HAP-1 (cell line): ENCODE results near the gene SERPINB5.
"Not testable (repeated sequence)": the region's sequence is repeated elsewhere in the genome, so short reads cannot be mapped to it uniquely, and the experiment has no call there.

Experiments
- DNase-seq, 2 experiments: peaks; one replicate each; pipeline ENCODE4 v3.0.0-alpha.2; 2016 to 2020; ENCODE audit warnings: low spot score in 2 of 2
- H3K27me3 ChIP-seq: fragments of 250-450 bp; sonication (Bioruptor Pico); 2 replicates; pipeline ENCODE4 v1.5.1; 2020; ENCODE audit warnings: low read depth, mild to moderate bottlenecking, moderate library complexity
- H3K36me3 ChIP-seq: fragments of 250-450 bp; sonication (Bioruptor Pico); replicated peaks from 2 replicates; pipeline ENCODE4 v1.5.1; 2020; ENCODE audit warnings: mild to moderate bottlenecking
- H3K4me1 ChIP-seq: fragments of 250-450 bp; sonication (Bioruptor Pico); 2 replicates; pipeline ENCODE4 v1.5.1; 2020; ENCODE audit warnings: mild to moderate bottlenecking
- H3K4me3 ChIP-seq: fragments of 250-450 bp; sonication (Bioruptor Pico); 2 replicates; pipeline ENCODE4 v1.5.1; 2020; ENCODE audit warnings: mild to moderate bottlenecking, moderate library complexity
- H3K9me3 ChIP-seq: fragments of 250-450 bp; sonication (Bioruptor Pico); 2 replicates; pipeline ENCODE4 v1.5.1; 2020; ENCODE audit warnings: mild to moderate bottlenecking, moderate library complexity
- in situ Hi-C: fragments of 300-500 bp; cut with MboI; formaldehyde crosslinking; loops from 3 replicates; pipeline ENCODE4 v1.14.3; 2020; ENCODE audit warnings: low sequenced_read_pairs, inconsistent platforms, mixed read lengths

SERPINB5 gene

DNA sequence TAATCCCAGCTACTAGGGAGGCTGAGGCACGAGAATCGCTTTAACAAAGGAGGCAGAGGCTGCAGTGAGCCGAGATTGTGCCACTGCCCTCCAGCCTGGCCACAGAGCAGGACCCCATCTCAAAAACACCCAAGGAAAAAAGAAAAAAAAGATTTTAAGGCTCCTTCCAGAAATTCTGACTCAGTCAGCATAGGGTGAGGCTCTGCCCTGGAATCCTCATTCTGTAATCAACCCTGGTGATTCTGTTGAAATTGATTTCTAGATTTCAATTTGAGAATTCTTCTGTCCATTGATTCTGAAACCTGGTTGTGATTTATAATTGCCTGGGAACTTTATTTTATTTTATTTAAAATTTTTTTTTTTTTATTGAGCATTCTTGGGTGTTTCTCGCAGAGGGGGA is 27.3 kb upstream of the SERPINB5 start:
- Histone ChIP-seq H3K36me3 (no peaks in the 10 kb centered on the region), H3K9me3 (no peaks in the 10 kb centered on the region), H3K4me1 (no peaks in the 10 kb centered on the region), H3K4me3 (no peak overlapping the region), H3K27me3 (no peaks in the 10 kb centered on the region)
- no peak for DNase-seq
- in situ Hi-C loops, result no loop called here

DNA sequence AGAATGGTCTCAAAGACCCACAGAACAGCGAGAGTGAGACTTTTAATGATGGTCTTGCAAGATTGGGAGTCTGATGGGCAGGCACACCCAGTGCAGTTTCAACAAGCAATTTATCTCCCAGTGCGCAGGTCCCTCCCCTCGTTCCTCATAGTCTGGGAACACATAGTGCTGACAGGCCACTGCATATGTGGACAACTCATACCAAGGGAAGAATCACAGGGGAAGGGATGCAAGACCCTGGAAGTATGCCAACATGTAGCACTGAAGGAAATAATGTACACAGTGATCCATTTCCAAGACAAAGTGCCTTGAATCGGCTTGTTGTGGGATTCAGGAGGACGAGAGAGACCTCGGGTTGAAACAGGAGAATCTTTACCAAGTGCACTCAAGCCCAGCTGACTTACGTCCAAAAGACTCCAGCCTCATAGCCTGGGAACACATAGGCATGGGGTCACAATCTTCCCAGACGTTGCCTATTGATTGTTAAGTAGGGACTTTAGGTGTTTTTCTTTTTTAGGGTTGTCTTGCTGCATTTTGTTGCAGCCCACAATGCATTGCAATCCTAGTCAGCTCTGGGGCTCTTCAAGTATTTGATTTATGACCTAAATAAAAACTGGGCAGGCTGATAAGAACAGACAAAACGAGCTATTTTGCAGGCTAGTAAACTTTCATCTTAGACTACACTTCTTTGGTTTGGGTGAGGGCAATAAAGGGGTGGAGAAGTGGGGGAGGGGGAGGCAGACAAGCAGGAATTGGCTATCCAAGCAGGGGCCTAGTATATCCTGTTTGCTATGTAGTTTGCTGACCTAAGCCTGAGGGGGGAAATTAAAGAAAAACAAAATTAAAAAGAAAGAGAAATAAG is 24.7 kb upstream of the SERPINB5 start:
- Histone ChIP-seq H3K9me3 (no peaks in the 10 kb centered on the region), H3K27me3 (no peaks in the 10 kb centered on the region), H3K4me1 (no peaks in the 10 kb centered on the region), H3K4me3 (no peak overlapping the region), H3K36me3 (no peaks in the 10 kb centered on the region)
- no peak for DNase-seq
- in situ Hi-C loops, result no loop called here

DNA sequence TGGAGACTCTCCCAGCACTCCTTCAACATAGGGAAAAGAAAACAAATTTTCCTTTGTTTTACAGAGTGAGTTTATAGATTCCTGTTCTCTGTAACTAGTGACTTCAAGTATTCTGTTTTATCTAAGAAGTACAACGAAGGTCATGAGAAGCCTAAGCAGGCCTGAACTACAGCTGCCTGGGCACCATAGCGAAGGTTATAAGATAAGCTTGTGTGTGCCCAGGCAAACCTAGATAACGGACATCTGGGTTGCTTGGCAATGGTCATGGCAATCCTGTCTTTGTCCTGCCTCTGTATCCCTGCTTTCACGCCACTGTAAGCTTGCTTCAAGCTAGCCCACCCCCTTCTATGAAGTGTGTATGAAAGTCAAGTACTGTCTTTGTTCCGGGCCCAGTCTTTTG is 24.0 kb upstream of the SERPINB5 start:
- H3K9me3 ChIP-seq, H3K4me3 ChIP-seq, H3K27me3 ChIP-seq, DNase-seq, H3K4me1 ChIP-seq, H3K36me3 ChIP-seq, in situ Hi-C loops: not testable (repeated sequence)

DNA sequence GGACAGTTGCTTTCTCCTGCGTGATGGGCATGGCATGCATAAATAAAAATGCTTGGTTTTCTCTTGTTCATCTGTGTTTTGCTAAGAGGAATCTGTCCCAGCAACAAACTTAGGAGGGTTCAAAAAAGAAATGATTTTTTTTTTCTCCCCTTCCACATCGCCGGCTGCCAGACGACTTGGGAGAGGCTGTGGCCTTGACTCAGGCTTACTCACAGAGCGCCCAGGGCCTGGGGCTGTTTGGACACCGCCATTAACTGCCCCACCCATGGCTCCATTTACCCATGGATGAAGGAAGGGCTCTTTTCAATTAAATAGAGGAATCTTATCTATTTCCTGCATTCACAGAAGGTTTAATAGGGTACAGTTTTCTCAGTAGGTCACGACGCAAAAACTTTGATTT is 22.3 kb upstream of the SERPINB5 start:
- no peaks in the 10 kb centered on the region for H3K36me3 ChIP-seq
- no peaks in the 10 kb centered on the region for H3K27me3 ChIP-seq
- DNase-seq, result no peak
- H3K9me3 ChIP-seq, result no peaks in the 10 kb centered on the region
- H3K4me1 ChIP-seq, result no peaks in the 10 kb centered on the region
- H3K4me3 ChIP-seq, result no peak overlapping the region
- in situ Hi-C loops, result no loop called here

DNA sequence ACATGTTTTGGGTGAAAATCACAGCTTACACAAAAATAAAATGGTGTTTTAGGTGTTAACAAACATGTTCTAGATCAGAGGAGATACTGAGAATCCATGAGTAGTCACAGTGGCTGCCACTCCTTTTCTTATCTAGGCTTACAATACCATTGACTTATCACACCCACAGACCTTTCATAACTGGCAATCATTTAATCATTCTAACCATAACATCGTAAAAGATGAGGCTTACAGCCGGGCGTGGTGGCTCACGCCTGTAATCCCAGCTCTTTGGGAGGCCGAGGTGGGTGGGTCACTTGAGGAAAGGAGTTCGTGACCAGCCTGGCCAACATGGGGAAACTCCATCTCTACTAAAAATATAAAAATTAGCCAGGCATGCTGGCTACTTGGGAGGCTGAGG is 18.8 kb upstream of the SERPINB5 start:
- Histone ChIP-seq H3K27me3 (0 out of 2 replicates have a peak, but pooled peaks cover 3% of the 10 kb centered on the region), H3K9me3 (no peaks in the 10 kb centered on the region), H3K36me3 (no peaks in the 10 kb centered on the region), H3K4me3 (no peak overlapping the region), H3K4me1 (no peaks in the 10 kb centered on the region)
- DNase-seq, result no peak
- in situ Hi-C loops, result no loop called here

DNA sequence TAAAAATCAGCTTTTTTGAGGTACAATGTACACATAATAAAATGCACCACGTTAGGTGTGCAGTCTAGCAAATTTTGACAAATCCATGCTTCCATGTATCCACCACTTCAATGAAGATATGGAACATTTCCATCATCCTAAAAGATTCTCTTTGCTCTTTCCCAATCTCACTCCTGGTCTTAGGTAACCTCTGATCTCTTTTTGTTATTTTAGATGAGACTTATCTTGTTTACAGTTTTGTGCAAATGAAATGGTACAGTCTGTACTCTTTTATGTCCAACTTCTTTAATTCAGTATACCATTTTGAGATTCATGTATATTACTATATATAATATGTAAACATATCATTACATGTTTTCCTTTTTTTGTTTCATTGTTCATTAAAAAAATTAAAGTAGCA is 16.3 kb upstream of the SERPINB5 start:
- in situ Hi-C loops, result no loop called here
- Histone ChIP-seq H3K36me3 (no peaks in the 10 kb centered on the region), H3K27me3 (peaks cover 10% of the 10 kb centered on the region; the same call in 1 of the 2 replicates), H3K4me3 (no peak overlapping the region), H3K4me1 (no peaks in the 10 kb centered on the region), H3K9me3 (no peaks in the 10 kb centered on the region)
- DNase-seq, result no peak

DNA sequence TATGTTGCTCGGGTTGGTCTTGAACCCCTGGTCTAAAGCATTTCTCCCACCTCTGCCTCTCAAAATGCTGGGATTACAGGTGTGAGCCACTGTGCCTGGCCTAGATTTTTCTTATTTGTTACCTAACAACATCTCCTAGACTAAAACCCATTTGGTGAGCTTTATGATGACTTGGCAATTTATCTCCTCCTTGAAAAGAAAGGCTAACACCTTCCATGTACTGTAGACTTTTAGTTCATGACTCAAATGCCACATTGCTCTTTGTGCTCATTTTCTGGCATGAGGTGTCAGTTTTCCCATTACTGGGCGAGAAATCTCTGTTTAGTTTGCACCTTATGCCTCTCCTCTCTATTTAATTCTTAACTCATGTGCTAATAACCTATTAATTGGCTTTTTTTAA is 12.3 kb upstream of the SERPINB5 start:
- no peaks in the 10 kb centered on the region for H3K4me1 ChIP-seq

DNA sequence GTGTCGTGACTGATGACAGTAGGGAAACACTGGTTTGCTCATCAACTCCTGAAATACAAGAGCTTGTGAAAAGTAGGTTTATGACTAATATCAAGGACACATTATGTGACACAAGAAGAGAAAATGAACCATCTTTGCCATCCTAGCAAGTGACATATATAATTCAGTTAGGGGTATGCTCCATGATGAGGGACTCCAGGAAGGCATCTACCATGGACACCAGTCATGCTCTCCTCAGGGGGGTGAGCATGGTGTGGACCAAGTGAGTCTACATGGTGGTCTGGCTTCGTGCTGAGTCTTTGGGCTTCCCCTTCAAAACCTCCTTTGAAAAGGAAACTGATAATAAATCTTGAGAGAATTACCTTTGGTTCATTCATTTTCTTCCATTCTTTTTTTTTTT is 11.7 kb upstream of the SERPINB5 start:
- in situ Hi-C loops, result no loop called here
- H3K4me3 ChIP-seq, result no peak overlapping the region
- no peak for DNase-seq
- no peaks in the 10 kb centered on the region for H3K4me1 ChIP-seq
- no peaks in the 10 kb centered on the region for H3K9me3 ChIP-seq
- H3K27me3 ChIP-seq, result peaks cover 10% of the 10 kb centered on the region; the same call in 1 of the 2 replicates
- H3K36me3 ChIP-seq, result no peaks in the 10 kb centered on the region

More for the DNA sequence above, 12.3 kb upstream of the SERPINB5 start:
- in situ Hi-C loops, result no loop called here
- Histone ChIP-seq H3K27me3 (peaks cover 10% of the 10 kb centered on the region; the same call in 1 of the 2 replicates), H3K9me3 (no peaks in the 10 kb centered on the region), H3K4me3 (no peak overlapping the region), H3K36me3 (no peaks in the 10 kb centered on the region)
- no peak for DNase-seq

DNA sequence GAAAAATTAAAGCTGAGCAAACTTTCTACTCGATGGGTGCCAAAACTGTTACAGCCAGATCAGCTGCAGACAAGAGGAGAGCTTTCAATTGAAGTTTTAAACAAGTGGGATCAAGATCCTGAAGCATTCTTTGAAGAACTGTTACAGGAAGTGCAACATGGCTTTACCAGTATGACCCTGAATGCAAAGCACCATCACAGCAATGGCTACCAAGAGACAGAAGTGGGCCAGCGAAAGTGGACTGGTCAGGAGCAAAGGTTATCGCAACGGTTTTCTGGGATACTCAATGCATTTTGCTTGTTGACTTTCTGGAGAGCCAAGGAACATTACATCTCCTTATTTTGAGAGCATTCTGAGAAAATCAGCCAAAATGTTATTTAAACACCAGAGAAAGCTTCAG is 9.1 kb upstream of the SERPINB5 start:
- in situ Hi-C loops, result no loop called here

DNA sequence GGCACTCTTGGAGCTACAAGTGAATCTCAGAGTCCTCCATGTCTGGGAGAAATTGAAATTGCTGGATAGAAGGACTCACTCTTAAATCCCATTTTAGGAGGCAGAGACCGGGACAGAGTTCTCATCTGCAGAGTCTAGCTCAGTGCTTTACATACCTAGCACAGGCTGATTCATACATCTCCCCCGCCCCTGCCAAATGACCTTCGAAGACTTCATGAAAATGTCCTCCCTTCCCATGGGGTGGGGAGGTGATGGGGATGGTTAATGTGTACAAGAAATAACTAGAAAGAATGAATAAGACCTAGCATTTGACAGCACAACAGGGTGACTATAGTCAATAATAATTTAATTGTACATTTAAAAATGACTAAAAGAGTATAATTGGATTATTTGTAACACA is 8.2 kb upstream of the SERPINB5 start:
- no peaks in the 10 kb centered on the region for H3K4me1 ChIP-seq
- no peak overlapping the region for H3K4me3 ChIP-seq
- in situ Hi-C loops, result no loop called here
- peaks cover 7% of the 10 kb centered on the region; the same call in 1 of the 2 replicates for H3K27me3 ChIP-seq
- no peaks in the 10 kb centered on the region for H3K9me3 ChIP-seq
- no peak for DNase-seq
- no peaks in the 10 kb centered on the region for H3K36me3 ChIP-seq

More for the DNA sequence above, 9.1 kb upstream of the SERPINB5 start:
- no peaks in the 10 kb centered on the region for H3K36me3 ChIP-seq
- peaks cover 7% of the 10 kb centered on the region; the same call in 1 of the 2 replicates for H3K27me3 ChIP-seq
- no peaks in the 10 kb centered on the region for H3K4me1 ChIP-seq
- DNase-seq, result no peak
- no peak overlapping the region for H3K4me3 ChIP-seq
- H3K9me3 ChIP-seq, result no peaks in the 10 kb centered on the region

DNA sequence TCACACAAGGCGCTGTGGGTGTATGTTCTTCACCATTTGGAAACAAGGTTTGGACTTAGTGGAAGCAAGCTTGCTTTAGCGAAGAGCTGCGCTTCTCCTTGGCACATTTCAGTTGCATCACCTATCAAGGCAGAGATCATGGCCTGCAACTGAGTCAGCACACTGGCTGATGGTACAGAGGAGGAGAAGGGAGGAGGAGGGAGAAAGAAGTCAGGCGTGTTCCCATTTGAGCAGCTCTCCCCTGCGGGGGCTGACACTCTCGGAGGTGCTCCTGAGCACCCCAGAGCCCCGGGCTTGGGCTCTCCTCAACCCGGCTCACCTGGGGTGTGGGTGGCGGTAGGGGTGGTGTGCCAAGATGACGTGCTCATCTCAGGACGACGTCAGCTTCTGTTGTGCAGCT is 6.0 kb upstream of the SERPINB5 start:
- H3K4me1 ChIP-seq, result no peaks in the 10 kb centered on the region
- no peaks in the 10 kb centered on the region for H3K27me3 ChIP-seq
- H3K9me3 ChIP-seq, result no peaks in the 10 kb centered on the region
- H3K36me3 ChIP-seq, result no peaks in the 10 kb centered on the region
- in situ Hi-C loops, result no loop called here
- no peak overlapping the region for H3K4me3 ChIP-seq
- no peak for DNase-seq

DNA sequence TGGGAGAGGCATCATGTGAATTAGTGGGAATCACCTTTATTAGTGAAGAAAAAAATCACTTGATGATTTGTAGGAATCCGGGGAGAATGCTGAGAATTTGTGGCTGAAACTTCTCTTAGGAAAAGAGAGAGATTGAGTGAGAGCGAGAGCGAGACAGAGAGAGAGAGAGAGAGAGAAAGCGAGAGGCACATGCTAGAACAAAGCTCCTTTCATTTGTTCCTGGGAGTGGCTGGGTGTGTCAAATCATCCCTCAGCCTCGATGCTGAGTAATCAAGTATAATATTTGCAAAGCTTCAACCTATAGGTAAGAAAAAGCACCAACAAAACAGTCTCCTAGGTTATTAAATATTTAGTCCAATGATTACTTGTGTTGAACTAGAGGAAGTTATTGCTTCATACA is 4.4 kb upstream of the SERPINB5 start:
- Histone ChIP-seq H3K4me3 (no peak overlapping the region), H3K27me3 (no peaks in the 10 kb centered on the region), H3K36me3 (no peaks in the 10 kb centered on the region), H3K9me3 (no peaks in the 10 kb centered on the region), H3K4me1 (no peaks in the 10 kb centered on the region)
- no peak for DNase-seq
- in situ Hi-C loops, result no loop called here

DNA sequence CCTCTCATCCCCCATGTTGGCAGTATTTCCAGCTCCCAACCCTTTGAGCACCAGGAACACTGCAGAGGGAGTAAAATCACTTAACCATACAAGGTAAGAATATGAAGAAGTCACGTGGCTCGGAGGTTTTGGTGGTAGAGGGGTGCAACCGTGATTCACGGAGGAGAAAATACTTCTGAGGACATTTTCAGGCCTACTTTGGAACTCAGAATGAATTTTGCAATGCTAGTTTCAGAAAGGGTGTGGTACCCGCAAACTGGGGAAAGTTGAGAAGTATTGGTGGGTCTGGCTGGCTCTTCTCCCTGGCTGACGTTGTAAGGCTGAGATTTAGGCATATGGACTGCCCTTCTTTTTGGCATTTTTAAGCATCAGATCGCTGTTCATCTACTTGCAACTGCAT is 442 bp downstream of the SERPINB5 start:
- H3K9me3 ChIP-seq, result no peaks in the 10 kb centered on the region
- H3K36me3 ChIP-seq, result no peaks in the 10 kb centered on the region
- no peaks in the 10 kb centered on the region for H3K27me3 ChIP-seq
- in situ Hi-C loops, result no loop called here
- no peak overlapping the region for H3K4me3 ChIP-seq
- no peak for DNase-seq
- no peaks in the 10 kb centered on the region for H3K4me1 ChIP-seq

DNA sequence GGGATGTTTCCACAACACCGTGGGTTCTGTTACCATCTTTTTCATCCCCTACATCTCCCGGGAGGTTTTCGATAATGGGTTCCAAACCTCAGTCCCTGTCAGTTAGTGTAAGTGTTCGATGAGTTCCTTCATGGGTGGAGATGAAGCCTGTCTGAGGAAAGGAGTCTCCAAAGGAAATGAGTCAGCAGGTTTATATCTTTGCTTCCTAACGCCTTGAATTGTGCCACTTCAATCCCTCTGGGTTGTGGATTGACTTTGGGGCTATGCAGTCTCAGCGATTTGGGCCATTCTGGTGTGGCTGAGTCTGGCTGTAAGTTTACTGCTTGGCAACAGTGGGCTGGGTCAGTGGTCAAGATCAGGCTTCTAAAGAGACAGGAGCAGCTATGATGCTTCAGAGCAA is 1.2 kb downstream of the SERPINB5 start:
- no peak for DNase-seq
- in situ Hi-C loops, result no loop called here

DNA sequence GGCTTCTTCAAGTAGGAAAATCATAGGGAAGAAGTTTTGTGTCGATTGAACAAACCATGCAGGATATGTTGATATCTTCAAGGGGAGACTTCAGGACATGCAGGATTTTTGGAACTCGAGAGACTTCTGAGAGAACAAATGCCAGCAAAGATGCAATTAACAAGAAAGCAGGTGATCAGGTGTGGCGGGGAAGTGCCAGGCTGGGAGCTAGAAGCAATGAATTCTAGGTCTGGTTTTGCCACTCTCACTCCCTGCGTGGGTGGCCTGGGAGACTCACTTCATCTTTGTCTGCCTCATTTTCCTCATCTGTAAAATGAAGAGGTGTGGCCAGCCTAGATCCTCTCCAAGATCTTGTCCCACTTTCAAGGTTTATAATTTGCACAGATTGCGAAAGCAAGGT is 3.1 kb downstream of the SERPINB5 start:
- in situ Hi-C loops, result no loop called here
- Histone ChIP-seq H3K9me3 (no peaks in the 10 kb centered on the region), H3K27me3 (no peaks in the 10 kb centered on the region), H3K36me3 (no peaks in the 10 kb centered on the region), H3K4me1 (no peaks in the 10 kb centered on the region), H3K4me3 (no peak overlapping the region)
- no peak for DNase-seq

More for the DNA sequence above, 1.2 kb downstream of the SERPINB5 start:
- no peaks in the 10 kb centered on the region for H3K9me3 ChIP-seq
- H3K27me3 ChIP-seq, result no peaks in the 10 kb centered on the region
- no peak overlapping the region for H3K4me3 ChIP-seq
- no peaks in the 10 kb centered on the region for H3K36me3 ChIP-seq
- H3K4me1 ChIP-seq, result no peaks in the 10 kb centered on the region
